ENCODE data around the gene TBC1D22A.
A peak's percentile ranks its signal among the peaks of the same experiment; 100 is the strongest.

Gene TBC1D22A

GRCh38 chr22:46796566-46797195, 34.2 kb downstream of the TBC1D22A start:
- DNase-seq = no peak

- no peak for DNase-seq
These were observed 34.9 kb downstream of the TBC1D22A start for GRCh38 chr22:46797355-46797754.

- DNase-seq = no peak
These were observed 35.6 kb downstream of the TBC1D22A start for GRCh38 chr22:46798041-46798365.

DNA sequence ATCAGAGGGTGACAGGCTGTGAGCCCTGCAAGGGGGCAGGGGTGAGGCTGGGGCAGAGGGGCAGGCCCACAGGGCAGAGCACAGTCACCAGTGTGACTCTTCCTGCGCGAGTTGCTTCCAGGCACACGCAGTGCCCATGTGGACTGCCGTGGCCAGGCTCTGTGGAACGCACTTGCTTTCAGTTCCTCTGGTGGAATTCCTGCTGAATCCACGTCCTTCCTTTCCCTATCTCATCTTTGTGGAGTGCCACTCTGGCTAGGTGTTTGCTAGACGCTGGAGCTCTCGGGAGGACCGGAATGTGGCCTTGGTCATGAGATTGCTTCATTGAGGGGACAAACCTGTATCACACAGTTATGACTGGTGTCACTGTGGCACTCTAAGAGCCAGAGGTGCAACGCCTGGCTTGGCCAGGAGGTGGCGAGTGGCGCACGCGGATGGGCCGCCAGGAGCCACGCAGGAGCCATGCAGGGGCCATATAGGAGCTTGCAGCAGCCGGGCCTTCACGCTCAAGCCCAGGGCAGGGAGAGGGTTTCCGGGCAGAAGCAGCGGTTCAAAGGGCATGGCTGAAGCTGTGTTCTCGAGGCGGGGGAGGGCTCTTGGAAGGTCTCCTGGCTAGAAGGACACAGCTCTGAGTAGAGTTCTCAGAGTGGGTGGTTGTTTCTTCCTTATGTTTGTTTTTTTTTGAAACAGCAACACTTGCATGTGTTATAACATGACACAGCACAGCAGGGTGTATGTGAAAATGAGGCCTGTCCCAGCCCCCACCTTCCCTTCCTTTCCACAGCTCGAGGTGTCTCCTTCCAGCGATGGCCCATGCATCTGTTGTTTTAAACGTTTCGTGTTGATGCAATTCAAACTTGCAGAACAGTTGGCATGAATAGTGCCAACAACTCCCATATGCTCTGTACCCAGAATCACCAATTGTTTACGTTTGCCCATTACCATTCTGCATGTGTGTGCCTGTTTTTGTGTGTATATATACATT, 36.2 kb downstream of the TBC1D22A start:
- DNase-seq = peak; percentile 36 to 73

- no peak for DNase-seq
These were observed 37.2 kb downstream of the TBC1D22A start for GRCh38 chr22:46799626-46800025.

GRCh38 chr22:46800102-46800857, 37.8 kb downstream of the TBC1D22A start:
- no peak for DNase-seq

DNA sequence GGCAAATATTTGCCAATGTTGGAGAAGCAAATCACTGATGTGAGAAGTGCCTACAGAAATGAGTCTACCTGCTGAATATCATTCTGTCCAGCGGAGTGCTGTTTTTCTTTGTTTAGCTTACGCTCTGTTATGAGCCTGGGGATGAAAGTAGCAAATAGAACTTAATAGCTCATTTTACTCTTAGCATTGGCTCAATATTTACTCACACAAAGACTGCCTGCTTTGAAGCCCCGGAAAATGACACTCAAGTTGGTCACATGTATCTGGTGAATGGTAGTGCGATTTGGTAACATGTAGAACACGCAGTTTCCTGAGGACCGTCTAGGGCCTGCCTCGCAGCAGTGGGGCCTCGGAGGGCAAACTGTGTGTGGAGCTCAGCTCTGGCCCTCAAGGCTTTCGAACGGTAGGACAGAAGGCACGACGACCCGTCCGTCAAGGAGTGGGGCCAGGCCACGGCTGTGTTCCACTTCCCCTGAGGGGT, 38.9 kb downstream of the TBC1D22A start:
- no peak for DNase-seq

GRCh38 chr22:46801826-46802607, 39.6 kb downstream of the TBC1D22A start:
- DNase-seq = no peak

DNA sequence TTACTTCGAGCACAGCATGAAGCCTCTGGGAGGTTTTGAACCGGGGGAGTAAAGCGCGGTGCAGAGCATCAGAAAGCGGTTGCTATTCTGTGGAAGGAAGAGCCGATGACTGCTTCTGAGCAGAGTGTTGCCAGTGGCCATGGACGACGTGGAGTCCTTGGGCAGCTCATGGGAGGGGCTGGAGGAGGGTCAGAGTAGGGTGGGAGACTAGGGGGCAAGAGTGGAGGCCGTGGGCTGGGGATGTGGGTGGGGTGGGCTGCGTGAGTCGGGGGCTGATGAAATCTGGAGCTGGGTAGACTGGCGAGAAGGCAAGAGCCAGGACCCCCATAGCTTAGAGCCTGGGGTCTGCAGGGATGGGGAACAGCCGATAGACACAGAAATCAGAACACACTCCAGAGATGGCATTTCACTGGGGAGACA, 40.2 kb downstream of the TBC1D22A start:
- DNase-seq = no peak

DNA sequence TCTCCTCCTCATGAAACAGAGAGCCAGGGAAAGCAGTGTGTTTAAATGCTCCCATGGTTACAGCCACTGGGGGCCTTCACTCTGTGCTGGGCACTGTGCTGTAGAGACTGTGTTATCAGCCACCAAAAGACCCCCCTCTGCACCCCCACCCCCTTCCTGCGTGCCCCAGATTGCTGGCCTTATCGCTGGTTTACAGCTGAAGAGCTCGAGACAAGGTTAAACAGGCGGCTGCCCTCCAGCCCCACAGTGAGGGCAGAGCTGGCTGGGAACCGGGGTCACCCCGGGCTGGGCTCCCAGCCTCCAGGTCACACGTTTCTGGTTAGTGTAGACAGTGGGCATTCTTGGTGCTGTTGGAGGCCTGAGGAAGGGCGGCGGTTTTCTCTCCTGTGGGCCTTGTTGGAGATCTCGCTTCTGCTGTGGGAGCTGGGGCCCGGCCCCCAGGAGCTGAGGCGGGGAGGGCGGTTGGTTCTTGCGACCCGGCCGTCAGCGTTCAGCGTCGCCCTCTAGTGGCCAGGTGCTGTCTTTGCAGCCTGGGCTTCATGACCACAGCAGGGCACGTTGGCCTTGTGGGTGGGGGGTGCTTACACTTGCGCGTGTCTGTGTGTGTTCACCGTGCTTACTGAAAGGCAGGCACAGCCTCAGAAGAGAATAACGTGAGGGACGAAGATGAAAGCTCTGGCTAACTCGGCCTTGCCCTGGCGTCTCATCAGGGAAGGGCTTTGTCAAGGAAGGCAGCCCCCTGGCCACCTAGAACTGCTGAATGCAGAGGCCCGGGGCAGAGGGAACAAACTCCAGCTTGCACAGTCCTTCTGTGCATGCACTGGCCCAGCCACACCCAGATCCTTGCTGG, 40.8 kb downstream of the TBC1D22A start:
- DNase-seq = no peak

DNA sequence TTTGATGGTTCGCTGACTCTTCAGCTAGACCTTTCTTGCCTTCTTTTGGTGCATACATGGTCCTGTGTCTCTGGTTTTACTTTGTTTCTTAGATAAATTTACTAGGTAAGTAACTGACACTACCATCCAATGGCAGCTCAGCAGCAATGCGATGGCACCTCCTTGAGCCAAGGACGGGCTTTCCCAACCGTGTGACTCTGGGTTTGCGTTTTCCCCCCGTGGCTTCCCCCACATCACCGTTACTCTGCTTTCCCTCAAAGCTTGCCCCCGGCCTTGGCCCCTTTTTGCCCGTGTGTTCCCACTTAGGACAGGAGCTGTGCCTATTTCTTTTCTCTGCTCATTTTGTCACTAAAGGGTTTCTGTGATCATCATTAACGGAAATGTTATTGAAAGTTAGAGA, 41.5 kb downstream of the TBC1D22A start:
- DNase-seq = no peak

DNA sequence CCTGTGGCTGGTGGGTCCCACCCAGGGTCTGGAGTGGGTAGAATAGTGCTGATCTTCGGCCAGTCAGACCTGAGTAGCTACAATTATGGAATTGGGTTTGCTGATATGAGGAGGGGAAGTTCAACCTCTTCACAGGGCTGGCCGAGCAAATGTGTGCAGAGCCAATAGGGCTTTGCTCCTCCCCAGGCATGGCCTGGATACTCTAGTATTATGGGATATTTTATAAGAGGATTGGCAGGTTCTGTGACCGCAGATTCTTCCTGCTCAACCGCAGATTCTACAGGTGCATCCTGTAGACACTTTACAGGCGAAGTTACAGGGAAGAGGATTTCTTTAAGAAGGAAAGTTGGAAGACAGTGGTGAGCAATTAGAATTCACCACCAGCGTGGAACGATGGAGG, 44.3 kb downstream of the TBC1D22A start:
- no peak for DNase-seq

- DNase-seq = no peak
These were observed 45.0 kb downstream of the TBC1D22A start for GRCh38 chr22:46807458-46807857.

- DNase-seq = no peak
These were observed 46.9 kb downstream of the TBC1D22A start for GRCh38 chr22:46809153-46809885.

DNA sequence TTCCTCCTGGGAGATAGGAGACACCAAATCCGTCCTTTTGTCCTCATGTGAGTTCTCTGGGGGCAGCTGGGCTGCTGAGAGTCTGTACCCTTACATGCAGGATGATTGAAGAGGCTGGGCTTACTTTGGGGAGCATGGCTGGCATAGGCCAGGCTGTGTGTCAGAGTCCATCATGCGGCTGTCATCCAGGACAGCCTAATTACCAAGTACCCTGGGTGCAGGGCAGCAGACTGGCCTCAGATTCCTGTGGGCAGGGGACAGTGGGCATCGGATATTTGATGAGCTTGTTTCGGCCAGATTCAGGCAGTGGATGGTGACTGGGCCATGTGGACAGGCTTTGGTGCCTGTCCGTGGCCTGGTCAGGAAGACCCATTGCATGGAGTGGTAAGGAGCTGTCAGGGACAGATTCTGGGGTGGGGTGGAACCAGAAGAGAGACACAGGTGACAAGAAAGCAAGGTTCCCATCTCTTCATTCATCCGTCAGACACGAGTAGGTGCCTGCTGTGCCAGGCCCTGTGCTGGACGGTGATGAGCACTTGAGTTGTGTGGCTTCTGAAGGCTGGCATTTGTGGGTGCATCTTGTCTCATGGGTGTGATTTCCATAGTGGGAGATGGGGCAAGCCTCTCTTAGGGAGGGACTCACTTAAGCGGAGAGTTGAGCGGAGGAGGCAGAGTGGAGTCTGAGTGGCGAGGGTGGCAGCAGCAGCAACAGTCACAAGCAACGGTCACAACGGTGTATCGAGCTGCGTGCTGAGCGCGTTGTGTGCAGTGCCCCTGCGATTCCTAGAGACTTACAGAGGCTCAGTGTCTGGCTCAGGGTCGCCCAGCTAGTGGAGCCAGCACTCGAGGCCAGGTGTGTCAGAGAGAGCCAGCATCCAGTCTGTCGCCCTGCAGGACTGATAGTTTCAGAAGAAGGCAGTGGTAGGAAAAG, 48.7 kb downstream of the TBC1D22A start:
- no peak for DNase-seq

DNA sequence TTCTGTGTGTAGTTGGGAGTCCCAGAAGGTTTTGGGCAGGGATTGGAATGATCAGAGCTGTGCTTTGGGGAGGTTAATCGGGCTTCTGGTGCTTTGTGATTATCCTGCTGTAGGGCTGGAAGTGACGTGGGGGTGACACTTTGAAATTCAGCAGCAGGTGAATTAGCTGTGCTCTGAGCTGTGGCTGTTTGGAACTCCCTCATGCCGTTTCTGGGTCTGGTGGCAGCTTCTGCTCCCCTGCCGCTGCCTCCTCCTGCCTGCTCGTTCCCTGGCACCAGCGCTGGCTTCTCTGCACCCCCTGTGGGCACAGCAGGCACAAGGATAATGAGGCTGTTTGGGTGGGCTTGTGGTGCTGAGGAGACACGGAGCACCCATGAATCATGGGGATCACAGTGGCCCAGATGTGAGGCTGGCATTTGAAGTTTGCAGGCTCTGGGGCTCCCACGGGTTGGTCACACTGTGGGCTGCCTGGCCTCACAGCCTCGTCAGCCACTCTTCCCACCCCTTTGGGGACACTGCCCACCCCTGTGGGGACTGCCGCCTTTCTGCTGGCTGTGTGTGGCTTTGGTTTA, 49.7 kb downstream of the TBC1D22A start:
- DNase-seq = no peak

- no peak for DNase-seq
These were observed 50.3 kb downstream of the TBC1D22A start for GRCh38 chr22:46812788-46813187.

DNA sequence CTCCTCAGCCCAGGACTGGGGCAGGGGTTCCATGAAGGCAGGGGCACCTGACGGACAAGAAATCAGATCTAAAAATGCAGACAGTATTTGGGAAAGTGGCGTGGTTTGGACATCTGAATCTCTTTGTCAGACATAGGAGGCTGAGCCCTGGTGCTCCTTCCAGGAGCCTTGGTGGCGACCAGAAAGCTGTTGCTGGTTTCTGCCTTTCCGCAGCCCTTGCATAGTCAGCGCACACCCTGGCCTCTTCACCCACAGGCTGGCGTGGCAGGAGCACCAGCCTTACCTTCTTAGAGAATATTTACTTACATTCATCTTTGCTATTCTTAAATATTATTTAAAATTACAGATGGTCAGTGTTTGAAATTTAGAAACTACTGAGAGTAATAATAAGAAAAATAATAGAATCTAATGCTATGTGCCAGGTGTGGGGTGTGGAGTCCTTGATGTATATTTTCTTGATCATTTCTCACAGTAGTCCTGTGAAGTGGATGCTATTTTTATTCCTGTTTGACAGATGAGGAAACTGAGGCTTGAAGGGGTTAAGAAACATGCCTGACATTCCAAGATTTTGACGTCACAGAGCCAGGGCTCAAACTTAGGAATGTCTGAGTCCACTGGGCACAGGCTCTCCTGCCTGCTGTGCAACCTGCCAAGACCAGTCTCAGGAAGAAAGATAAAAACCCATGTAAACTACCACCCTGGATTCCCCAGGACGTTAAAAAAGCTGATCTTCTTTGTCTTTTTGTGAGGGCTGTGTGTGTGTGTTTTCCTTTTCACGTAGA, 51.6 kb downstream of the TBC1D22A start:
- DNase-seq = no peak

- DNase-seq = no peak
These were observed 52.7 kb downstream of the TBC1D22A start for GRCh38 chr22:46815132-46815531.

All from NCI-H446 (cell line).